Liver (tissue), 3 donors: ENCODE results near the gene SYTL3.

Experiments used
- EGR1 ChIP-seq, 2 donors: IDR thresholded peaks; 2 replicates each; pipeline ENCODE4 v1.6.1; 2016 to 2018; ENCODE audit warnings: antibody characterized with exemption in 2 of 2, low read depth in 2 of 2
- JUND ChIP-seq, 2 donors: IDR thresholded peaks; 2 replicates each; pipeline ENCODE4 v1.6.1; 2016; ENCODE audit warnings: antibody characterized with exemption in 2 of 2
- SP1 ChIP-seq: IDR thresholded peaks from 2 replicates; pipeline ENCODE4 v1.6.1; 2018; ENCODE audit warnings: antibody characterized with exemption, mild to moderate bottlenecking
- TAF1 ChIP-seq: conservative IDR thresholded peaks from 2 replicates; pipeline ENCODE4 v1.6.1; 2016; ENCODE audit warnings: antibody characterized with exemption, mild to moderate bottlenecking
- YY1 ChIP-seq: IDR thresholded peaks from 2 replicates; pipeline ENCODE4 v1.6.1; 2016; ENCODE audit warnings: antibody characterized with exemption, mild to moderate bottlenecking
- TF ChIP-seq, protein P1 (sequence below): fragments of 150-350 bp; IDR thresholded peaks from 2 replicates; pipeline ENCODE4 v1.5.1; 2017; ENCODE audit warnings: improper control_type of control experiment, low read depth, low read length; ENCODE audit not compliant: missing input control
- TF ChIP-seq, protein P2 (sequence below): IDR thresholded peaks from 2 replicates; pipeline ENCODE4 v1.6.1; 2016; ENCODE audit warnings: antibody characterized with exemption, mild to moderate bottlenecking
- TF ChIP-seq, protein P3 (sequence below): IDR thresholded peaks from 2 replicates; pipeline ENCODE4 v1.6.1; 2016; ENCODE audit warnings: antibody characterized with exemption
- donor health status: healthy.
- donor health status: healthy.

DNA sequence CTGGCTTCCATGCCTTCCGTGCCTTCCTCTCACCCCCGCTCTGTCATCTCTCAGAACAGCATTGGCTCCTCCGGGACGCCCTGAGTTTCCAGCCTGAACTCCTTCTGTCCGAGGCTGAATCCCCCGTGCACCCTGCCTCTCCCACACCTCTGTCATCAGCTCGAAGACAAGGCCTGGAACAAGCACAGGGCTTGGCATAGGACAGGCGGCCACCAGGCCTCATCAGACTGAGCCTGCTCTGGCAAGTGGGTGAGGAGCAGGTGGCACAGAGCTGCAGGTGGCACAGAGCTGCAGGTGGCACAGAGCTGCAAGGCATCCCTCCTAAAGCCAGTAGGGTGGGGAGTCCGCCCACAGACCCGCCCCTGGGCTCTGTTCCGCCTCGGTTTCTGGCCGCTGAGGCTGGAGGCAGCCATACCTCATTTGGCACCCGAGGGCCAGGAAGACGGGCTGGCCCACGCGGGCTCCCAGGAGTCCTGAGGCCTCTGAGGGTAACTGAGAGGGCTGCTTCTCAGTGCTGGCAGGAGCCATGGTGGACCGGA, 109.2 kb downstream of the SYTL3 start:
- no peak for TF ChIP-seq YY1
- TF ChIP-seq, protein P1, sequence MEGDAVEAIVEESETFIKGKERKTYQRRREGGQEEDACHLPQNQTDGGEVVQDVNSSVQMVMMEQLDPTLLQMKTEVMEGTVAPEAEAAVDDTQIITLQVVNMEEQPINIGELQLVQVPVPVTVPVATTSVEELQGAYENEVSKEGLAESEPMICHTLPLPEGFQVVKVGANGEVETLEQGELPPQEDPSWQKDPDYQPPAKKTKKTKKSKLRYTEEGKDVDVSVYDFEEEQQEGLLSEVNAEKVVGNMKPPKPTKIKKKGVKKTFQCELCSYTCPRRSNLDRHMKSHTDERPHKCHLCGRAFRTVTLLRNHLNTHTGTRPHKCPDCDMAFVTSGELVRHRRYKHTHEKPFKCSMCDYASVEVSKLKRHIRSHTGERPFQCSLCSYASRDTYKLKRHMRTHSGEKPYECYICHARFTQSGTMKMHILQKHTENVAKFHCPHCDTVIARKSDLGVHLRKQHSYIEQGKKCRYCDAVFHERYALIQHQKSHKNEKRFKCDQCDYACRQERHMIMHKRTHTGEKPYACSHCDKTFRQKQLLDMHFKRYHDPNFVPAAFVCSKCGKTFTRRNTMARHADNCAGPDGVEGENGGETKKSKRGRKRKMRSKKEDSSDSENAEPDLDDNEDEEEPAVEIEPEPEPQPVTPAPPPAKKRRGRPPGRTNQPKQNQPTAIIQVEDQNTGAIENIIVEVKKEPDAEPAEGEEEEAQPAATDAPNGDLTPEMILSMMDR, result no peak
- TF ChIP-seq, protein P2, sequence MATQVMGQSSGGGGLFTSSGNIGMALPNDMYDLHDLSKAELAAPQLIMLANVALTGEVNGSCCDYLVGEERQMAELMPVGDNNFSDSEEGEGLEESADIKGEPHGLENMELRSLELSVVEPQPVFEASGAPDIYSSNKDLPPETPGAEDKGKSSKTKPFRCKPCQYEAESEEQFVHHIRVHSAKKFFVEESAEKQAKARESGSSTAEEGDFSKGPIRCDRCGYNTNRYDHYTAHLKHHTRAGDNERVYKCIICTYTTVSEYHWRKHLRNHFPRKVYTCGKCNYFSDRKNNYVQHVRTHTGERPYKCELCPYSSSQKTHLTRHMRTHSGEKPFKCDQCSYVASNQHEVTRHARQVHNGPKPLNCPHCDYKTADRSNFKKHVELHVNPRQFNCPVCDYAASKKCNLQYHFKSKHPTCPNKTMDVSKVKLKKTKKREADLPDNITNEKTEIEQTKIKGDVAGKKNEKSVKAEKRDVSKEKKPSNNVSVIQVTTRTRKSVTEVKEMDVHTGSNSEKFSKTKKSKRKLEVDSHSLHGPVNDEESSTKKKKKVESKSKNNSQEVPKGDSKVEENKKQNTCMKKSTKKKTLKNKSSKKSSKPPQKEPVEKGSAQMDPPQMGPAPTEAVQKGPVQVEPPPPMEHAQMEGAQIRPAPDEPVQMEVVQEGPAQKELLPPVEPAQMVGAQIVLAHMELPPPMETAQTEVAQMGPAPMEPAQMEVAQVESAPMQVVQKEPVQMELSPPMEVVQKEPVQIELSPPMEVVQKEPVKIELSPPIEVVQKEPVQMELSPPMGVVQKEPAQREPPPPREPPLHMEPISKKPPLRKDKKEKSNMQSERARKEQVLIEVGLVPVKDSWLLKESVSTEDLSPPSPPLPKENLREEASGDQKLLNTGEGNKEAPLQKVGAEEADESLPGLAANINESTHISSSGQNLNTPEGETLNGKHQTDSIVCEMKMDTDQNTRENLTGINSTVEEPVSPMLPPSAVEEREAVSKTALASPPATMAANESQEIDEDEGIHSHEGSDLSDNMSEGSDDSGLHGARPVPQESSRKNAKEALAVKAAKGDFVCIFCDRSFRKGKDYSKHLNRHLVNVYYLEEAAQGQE, result no peak
- TF ChIP-seq SP1, result no peak
- TF ChIP-seq EGR1 (IDR thresholded peaks at IDR 0.05; ENCODE audit: low read depth in 2 of 2), result no peak
- TF ChIP-seq, protein P3, sequence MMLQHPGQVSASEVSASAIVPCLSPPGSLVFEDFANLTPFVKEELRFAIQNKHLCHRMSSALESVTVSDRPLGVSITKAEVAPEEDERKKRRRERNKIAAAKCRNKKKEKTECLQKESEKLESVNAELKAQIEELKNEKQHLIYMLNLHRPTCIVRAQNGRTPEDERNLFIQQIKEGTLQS, result no peak
- TF ChIP-seq TAF1, result no peak
- TF ChIP-seq JUND (IDR thresholded peaks at IDR 0.05), result no peak
